GM12872 (cell line): ENCODE results near the gene DCTPP1.

ENCODE experiments used
- TF ChIP-seq, protein P1 (sequence below): IDR thresholded peaks from 3 replicates; pipeline ENCODE4 v1.5.1; 2011; ENCODE audit warnings: low read depth, mild to moderate bottlenecking, low read length, moderate library complexity; ENCODE audit not compliant: insufficient read depth

DCTPP1 gene

DNA sequence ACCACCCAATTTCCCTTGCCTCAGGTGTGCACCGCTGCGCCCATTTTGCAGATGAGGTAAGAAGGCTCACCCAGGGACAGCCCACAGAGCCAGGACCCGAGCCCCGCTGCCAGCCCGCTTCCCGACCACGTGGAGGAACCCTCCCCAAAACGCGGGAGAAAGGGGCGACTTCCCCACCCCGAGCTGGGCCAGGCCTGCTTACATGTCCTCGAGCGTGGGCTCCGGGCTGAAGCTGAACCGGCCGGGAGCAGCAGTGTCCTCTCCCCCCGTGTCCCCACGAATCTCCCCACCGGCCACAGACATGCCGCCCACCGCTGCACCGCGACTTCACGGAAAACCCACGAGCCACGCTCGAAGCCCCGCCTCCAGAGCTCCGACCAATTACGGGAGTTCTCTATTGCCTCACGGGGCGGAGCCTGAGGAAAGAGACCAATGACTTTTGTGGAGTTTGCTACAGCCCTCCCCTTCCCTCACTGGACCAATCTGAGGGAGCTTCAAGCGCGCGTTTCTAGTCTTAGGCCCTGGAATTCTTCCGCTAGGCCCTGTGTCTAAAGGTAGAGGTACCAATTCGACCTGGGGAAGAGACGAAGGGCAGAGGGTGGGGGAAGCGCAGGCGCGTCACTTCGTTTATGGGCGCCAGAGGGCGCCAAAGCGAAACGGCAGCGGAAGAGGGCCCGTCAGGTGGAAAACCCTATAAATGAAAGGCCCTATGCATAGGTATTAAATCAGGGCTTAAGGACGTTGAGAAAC lies at the start of gene DCTPP1:
DCTPP1 (minus strand) TSS at position 353 of the 750 bp plus-strand sequence; CDS start at position 303, 50 bp downstream.
- TF ChIP-seq, protein P1, sequence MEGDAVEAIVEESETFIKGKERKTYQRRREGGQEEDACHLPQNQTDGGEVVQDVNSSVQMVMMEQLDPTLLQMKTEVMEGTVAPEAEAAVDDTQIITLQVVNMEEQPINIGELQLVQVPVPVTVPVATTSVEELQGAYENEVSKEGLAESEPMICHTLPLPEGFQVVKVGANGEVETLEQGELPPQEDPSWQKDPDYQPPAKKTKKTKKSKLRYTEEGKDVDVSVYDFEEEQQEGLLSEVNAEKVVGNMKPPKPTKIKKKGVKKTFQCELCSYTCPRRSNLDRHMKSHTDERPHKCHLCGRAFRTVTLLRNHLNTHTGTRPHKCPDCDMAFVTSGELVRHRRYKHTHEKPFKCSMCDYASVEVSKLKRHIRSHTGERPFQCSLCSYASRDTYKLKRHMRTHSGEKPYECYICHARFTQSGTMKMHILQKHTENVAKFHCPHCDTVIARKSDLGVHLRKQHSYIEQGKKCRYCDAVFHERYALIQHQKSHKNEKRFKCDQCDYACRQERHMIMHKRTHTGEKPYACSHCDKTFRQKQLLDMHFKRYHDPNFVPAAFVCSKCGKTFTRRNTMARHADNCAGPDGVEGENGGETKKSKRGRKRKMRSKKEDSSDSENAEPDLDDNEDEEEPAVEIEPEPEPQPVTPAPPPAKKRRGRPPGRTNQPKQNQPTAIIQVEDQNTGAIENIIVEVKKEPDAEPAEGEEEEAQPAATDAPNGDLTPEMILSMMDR = peak; percentile 84

DNA sequence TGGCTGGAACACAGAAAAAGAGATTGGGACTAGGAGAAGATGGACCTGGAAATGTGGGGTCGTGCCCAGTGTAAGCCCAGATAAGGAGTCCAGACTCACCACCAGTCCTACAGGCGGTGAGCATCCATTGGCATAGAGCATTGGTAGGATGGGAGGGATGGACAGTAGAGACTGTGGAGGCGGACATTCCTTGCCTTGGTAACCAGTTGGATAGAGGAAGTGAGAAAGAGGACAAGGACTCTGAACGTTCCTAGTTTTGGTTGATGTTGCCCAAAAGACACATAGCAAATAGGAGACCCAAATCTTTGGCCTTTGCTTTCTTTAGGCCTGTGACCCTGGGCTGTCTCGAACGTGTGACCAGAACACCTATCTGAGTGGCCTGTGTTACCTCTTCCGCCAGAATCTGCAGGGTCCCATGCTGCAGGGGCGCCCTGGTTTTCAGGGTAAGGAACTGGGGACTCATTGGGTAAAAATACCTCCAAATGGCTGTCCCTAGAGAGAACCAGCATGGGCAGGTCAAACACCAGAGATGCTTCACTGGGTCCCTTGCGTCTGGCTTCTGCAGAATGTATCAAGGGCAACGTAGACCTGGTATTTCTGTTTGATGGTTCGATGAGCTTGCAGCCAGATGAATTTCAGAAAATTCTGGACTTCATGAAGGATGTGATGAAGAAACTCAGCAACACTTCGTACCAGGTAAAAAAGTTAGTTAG lies 49.1 kb upstream of the DCTPP1 start:
- TF ChIP-seq, protein P1 = no peak

DNA sequence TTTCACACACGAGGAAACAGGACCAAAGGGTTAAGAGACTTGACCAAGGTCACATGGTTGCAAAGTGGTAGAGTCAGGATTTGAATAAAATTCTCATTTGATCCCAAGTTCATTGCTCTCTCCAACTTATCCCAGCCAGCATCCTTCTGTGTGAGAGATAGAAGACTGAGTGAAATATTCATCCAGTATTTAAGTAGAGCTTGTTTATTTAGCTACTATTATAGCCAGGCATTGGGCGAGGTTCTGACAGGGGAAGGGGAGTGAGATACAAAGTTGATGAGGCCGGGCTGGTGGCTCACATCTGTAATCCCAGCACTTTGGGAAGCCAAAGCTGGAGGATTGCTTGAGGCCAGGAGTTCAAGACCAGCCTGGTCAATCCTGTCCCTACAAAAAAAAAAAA lies 47.2 kb upstream of the DCTPP1 start:
- TF ChIP-seq, protein P1 = no peak

DNA sequence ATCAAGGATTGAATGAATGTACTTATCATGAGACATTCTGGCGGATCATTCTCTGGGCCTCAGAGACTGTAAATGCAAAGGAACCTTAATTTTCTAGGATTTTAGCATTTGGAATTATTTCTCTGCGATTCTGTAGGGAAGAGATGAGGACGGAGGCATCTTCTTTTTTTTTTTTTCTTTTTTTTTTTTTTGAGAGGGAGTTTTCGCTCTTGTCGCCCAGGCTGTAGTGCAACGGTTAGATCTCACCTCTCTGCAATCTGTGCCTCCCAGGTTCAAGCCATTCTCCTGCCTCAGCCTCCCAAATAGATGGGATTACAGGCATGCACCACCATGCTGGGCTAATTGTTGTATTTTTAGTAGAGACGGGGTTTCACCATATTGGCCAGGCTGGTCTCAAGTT lies 44.9 kb upstream of the DCTPP1 start:
- TF ChIP-seq, protein P1 = no peak

DNA sequence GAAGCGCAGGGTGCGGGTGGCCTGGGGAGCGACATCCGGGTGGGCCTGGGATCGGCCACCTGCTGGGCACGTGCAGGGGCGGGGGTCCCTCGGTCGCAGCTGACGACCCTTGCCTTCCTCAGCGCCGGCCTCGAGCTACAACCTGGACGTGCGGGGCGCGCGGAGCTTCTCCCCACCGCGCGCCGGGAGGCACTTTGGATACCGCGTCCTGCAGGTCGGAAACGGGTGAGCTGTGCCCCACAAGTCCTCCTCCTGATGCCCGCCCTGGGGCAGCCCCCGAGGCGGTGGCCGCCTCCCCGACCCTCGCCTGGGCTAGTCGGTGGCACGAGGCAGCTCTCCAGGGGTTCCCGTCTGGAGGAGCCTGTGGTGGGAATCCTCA lies 44.2 kb upstream of the DCTPP1 start:
- TF ChIP-seq, protein P1 = no peak

DNA sequence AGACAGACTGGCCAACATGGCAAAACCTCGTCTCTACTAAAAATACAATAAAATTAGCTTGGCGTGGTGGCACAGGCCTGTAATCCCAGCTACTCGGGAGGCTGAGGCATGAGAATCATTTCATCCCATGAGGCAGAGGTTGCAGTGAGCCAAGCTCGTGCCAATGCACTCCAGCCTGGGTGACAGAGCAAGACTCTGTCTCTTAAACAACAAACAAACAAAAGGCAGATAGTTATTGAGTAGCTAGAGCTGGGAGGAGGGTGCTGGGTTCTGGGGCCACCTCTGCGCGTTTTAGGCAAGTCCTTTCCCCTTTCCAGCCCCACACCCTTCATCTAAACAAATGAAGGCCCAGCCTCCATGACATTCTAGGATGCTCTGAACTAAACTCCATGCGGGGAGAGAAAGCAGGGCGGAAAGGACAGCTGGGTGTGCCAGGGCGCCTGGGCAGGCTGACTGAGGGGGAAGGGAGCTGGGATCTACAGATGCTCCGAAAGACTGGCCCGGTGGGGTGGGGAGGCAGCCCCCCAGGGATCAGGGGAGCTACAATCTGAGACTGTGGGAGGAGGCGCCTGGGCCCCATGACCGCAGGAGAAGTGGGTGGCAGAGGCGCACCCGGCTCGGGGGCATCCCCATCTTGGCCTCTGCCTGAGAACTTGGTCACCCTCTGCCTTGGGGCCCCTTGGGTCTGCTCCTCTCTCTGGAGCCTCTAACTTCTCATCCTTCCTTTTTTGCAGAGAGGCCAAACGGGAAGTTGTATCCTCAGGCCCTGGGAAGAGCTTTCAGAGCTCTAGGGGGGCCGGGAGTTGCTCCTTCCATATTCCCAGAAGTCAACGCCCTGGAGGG lies 43.6 kb upstream of the DCTPP1 start:
- TF ChIP-seq, protein P1 = no peak
